Esophagus squamous epithelium (tissue), 5 donors: ENCODE data around the gene MCTP2. TPM values are rescaled to one million over a fixed set of nuclear protein-coding genes. Genes with fewer than 3 reads are reported as not detected.

Experiments
- DNase-seq: peaks from one replicate; lab custom pipeline; 2025; lab: John Stamatoyannopoulos, UW
- H3K27ac ChIP-seq, 4 donors: fragments of 200-600 bp; sonication (generic); one replicate each; pipeline ENCODE4 v1.5.1; 2016 to 2019; ENCODE audit warnings: mild to moderate bottlenecking in 1 of 4
- H3K27me3 ChIP-seq, 4 donors: fragments of 200-600 bp; sonication (generic); 1 replicate in 3 of 4; 2 replicates in 1 of 4; pipeline versions ENCODE4 v1.5.1 to v1.6.0; 2017 to 2021; ENCODE audit warnings: antibody characterized with exemption in 1 of 4
- H3K36me3 ChIP-seq, 3 donors: fragments of 200-600 bp; sonication (generic); one replicate each; pipeline ENCODE4 v1.5.1; 2016 to 2019
- H3K4me1 ChIP-seq, 3 donors: fragments of 200-600 bp; sonication (generic); one replicate each; pipeline ENCODE4 v1.5.1; 2017 to 2019
- H3K4me3 ChIP-seq, 4 donors: fragments of 200-600 bp; sonication (generic); 1 replicate in 3 of 4; 2 replicates in 1 of 4; pipeline ENCODE4 v1.5.1; 2016 to 2019; ENCODE audit warnings: mild to moderate bottlenecking in 2 of 4, moderate library complexity in 1 of 4
- H3K9me3 ChIP-seq, 3 donors: fragments of 200-600 bp; sonication (generic); one replicate each; pipeline ENCODE4 v1.5.1; 2016 to 2019
- POLR2A ChIP-seq, 4 donors: fragments of 450-650 bp; IDR thresholded peaks; one replicate each; pipeline ENCODE4 v1.6.1; 2017; ENCODE audit warnings: antibody characterized with exemption in 4 of 4, mild to moderate bottlenecking in 4 of 4, moderate library complexity in 3 of 4
- WGBS, 2 donors: methylation state at CpG; one replicate each; pipeline ENCODE4 v1.1.5; 2018; 5-methylcytosine and 5-hydroxymethylcytosine counted together
- intact Hi-C: fragments of 100-400 bp; cut with DNase I; formaldehyde crosslinking; loops from one replicate; pipeline ENCODE4 v1.15.0; 2022
- total RNA-seq, 4 donors: library from RNA; depleted of rRNA; stranded (reverse); fragments of >200 nt; gene quantifications; one replicate each; pipeline ENCODE4 v1.1.0, GENCODE V29; 2016
- TF ChIP-seq, protein P1 (sequence below), 6 experiments: fragments of 450-650 bp in 4 of 6; fragments of 200-600 bp in 2 of 6; sonication (generic) in 2 of 6; IDR thresholded peaks; one replicate each; pipeline ENCODE4 v1.5.1; 2016 to 2019; ENCODE audit warnings: antibody characterized with exemption in 6 of 6, mild to moderate bottlenecking in 4 of 6, moderate library complexity in 4 of 6
- donor health status: DM: yes; HTN: yes; CAD: no.

Gene MCTP2
- total RNA-seq, 4 donors from 2014 or later = 11.2 to 29.9 (median 15.6) TPM

DNA sequence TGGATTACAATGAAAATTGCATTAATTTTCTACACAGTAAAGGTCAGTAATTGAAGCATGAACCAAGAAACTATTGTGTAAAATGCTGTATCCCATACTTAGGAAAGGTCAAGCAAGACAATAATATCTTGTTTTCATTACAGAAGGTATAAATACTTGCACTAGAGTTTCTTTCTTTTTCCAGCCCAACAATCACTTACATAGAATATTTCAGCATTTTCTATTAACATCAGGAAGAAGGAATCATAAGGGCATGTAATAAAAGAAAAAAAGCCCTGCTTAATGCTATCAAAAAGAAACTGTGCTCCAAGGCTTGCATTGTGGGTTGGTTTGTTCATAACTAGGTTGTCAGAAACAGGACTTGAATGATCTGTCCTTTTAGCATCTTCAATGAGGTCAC, 215.1 kb downstream of the MCTP2 start:
- TF ChIP-seq, protein P1, sequence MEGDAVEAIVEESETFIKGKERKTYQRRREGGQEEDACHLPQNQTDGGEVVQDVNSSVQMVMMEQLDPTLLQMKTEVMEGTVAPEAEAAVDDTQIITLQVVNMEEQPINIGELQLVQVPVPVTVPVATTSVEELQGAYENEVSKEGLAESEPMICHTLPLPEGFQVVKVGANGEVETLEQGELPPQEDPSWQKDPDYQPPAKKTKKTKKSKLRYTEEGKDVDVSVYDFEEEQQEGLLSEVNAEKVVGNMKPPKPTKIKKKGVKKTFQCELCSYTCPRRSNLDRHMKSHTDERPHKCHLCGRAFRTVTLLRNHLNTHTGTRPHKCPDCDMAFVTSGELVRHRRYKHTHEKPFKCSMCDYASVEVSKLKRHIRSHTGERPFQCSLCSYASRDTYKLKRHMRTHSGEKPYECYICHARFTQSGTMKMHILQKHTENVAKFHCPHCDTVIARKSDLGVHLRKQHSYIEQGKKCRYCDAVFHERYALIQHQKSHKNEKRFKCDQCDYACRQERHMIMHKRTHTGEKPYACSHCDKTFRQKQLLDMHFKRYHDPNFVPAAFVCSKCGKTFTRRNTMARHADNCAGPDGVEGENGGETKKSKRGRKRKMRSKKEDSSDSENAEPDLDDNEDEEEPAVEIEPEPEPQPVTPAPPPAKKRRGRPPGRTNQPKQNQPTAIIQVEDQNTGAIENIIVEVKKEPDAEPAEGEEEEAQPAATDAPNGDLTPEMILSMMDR (IDR thresholded peaks at IDR 0.05) = no peak
- no peak for TF ChIP-seq POLR2A (IDR thresholded peaks at IDR 0.05)
- H3K4me3 ChIP-seq = no peak overlapping the region
- H3K4me1 ChIP-seq = peaks cover 0 to 2% (median 0%) of the 10 kb centered on the region in 3 donors
- intact Hi-C loops = no loop called here
- H3K27ac ChIP-seq = no peak overlapping the region
- H3K9me3 ChIP-seq = no peaks in the 10 kb centered on the region
- peaks cover 0 to 11% (median 0%) of the 10 kb centered on the region in 3 donors for H3K36me3 ChIP-seq
- H3K27me3 ChIP-seq = no peaks in the 10 kb centered on the region
- DNase-seq = no peak

DNA sequence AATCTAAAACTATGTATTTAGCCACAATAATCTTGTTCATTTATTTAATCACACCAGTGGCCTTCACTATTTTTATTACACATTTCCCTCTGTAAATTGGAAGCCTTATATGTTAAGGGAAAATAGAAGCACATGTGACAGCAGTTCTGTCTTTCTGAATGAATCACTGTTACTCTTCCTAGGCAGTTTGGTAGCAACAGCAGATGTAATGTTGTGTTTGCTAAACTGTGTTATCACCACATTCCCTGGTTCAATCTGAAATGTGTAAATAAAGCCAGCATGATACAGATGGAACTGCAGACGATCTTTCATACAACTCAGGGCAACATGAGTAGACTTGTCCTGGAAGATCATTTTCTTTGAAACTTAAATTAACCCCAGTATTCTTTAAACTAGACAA, 220.1 kb downstream of the MCTP2 start:
- Histone ChIP-seq H3K4me1 (peaks cover 0 to 3% (median 0%) of the 10 kb centered on the region in 3 donors), H3K27me3 (no peaks in the 10 kb centered on the region), H3K27ac (no peak overlapping the region), H3K4me3 (no peak overlapping the region), H3K36me3 (no peaks in the 10 kb centered on the region), H3K9me3 (no peaks in the 10 kb centered on the region)
- WGBS, 2 donors = 29 to 48% methylated on average over 1 of the region's 1 CpG
- TF ChIP-seq POLR2A (IDR thresholded peaks at IDR 0.05) = no peak
- TF ChIP-seq, protein P1 (IDR thresholded peaks at IDR 0.05) = no peak
- intact Hi-C loops = no loop called here
- no peak for DNase-seq

DNA sequence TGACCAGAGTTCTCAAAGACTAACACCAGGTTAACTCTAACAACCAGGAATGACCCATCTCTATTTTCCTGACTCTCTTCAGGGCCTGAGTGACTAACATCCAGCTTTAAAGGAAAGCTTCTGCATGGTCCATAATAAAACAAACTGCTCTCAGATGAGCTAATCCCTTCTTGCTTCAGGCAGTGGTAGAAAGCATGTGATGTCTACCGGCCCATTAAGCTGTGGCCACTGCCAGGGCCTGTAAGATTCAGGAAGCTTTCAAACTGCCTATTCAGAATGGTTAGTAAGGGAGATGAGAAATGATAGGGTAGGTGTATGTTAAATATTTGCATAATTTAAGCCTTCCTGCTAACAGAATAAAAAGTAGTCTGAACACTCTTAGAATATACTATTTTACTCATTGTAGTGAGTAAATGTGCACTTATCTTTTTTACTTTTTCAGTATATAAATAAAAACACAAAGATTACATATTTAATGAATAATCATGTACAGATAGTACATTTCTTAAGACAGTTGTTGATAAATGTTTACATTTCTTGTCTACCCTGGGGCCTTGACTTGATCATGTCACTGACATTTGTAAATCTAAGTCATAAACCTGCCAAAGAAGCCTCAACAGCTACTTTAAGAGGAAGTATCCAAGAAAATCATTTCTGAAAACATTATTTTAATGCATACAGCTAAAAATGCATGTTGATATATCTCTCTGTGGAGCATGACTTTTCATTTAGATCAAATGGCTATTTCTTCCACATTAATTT, 222.0 kb downstream of the MCTP2 start:
- H3K27me3 ChIP-seq = no peaks in the 10 kb centered on the region
- TF ChIP-seq, protein P1 (IDR thresholded peaks at IDR 0.05) = no peak
- TF ChIP-seq POLR2A (IDR thresholded peaks at IDR 0.05) = no peak
- 40 to 42% methylated on average over 1 of the region's 1 CpG for whole genome bisulfite sequencing, 2 donors
- no peak overlapping the region for H3K4me3 ChIP-seq
- no peaks in the 10 kb centered on the region for H3K9me3 ChIP-seq
- intact Hi-C loops = no loop called here
- DNase-seq = no peak
- peaks cover 0 to 4% (median 0%) of the 10 kb centered on the region in 3 donors for H3K36me3 ChIP-seq
- no peak overlapping the region for H3K27ac ChIP-seq
- peaks cover 0 to 3% (median 0%) of the 10 kb centered on the region in 3 donors for H3K4me1 ChIP-seq

DNA sequence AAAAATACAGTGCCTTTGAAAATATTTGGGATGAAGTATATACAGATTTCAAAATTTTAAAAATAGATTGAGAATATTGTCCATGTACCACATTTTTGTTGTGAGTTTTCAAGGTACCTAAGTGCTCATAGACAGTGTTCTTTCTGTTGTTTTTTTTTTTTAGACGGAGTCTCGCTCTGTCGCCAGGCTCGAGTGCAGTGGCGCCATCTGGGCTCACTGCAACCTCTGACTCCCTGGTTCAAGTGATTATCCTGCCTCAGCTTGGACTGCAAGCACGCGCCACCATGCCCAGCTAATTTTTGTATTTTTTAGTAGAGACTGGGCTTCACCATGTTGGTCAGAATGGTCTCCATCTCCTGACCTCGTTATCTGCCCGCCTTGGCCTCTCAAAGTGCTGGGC, 223.9 kb downstream of the MCTP2 start:
- no peak overlapping the region for H3K4me3 ChIP-seq
- H3K9me3 ChIP-seq = no peaks in the 10 kb centered on the region
- no peak for DNase-seq
- no peak overlapping the region for H3K27ac ChIP-seq
- no peaks in the 10 kb centered on the region for H3K27me3 ChIP-seq
- TF ChIP-seq, protein P1 (IDR thresholded peaks at IDR 0.05) = no peak
- no peak for TF ChIP-seq POLR2A (IDR thresholded peaks at IDR 0.05)
- peaks cover 0 to 3% (median 0%) of the 10 kb centered on the region in 3 donors for H3K4me1 ChIP-seq
- 94 to 95% methylated on average over 9 of the region's 9 CpGs for WGBS, 2 donors
- intact Hi-C loops = no loop called here
- peaks cover 0 to 7% (median 0%) of the 10 kb centered on the region in 3 donors for H3K36me3 ChIP-seq

DNA sequence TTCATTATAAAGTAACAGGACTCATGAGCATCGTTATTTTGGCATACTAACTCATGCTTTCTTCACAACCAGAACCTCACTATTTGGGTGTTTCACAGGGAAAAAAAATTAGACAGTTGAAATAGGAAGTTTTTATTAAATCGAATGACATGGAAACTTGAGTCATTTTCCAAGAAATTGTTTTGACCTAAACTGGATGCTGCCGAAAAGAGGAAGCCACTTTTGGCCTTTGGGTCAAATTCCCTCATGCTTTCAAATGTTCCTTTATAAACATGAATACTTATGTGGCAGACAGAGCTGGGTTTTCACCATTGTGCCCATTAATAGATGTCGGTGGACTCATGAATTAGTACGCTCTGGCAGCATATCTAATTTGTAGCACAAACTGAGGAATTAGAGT, 224.9 kb downstream of the MCTP2 start:
- Histone ChIP-seq H3K36me3 (peaks cover 0 to 11% (median 0%) of the 10 kb centered on the region in 3 donors), H3K9me3 (no peaks in the 10 kb centered on the region), H3K4me1 (peaks cover 0 to 3% (median 0%) of the 10 kb centered on the region in 3 donors), H3K4me3 (no peak overlapping the region), H3K27me3 (no peaks in the 10 kb centered on the region), H3K27ac (no peak overlapping the region)
- WGBS, 2 donors = 60 to 76% methylated on average over 5 of the region's 5 CpGs
- no peak for DNase-seq
- intact Hi-C loops = no loop called here
- TF ChIP-seq, protein P1 (IDR thresholded peaks at IDR 0.05) = no peak
- no peak for TF ChIP-seq POLR2A (IDR thresholded peaks at IDR 0.05)
